SK-N-SH treated with all-trans-retinoic acid at 6 μM for 48 hours (cell line): ENCODE results near the gene JARID2.

ENCODE experiments used
- ATAC-seq: fragments of 200-7000 bp; cut with Tn5 transposase; 3 replicates; pipeline ENCODE4 v1.9.1; 2020; ENCODE audit warnings: mild to moderate bottlenecking, moderate library complexity
- ARNTL ChIP-seq: fragments of 450-650 bp; formaldehyde crosslinking; IDR thresholded peaks from 2 replicates; pipeline ENCODE4 v1.5.0; 2020; ENCODE audit warnings: low read depth, mild to moderate bottlenecking, moderate library complexity, borderline replicate concordance
- CSDC2 ChIP-seq: fragments of 250-450 bp; sonication (Bioruptor Pico); IDR thresholded peaks from 2 replicates; pipeline ENCODE4 v1.5.0; 2020; ENCODE audit warnings: mild to moderate bottlenecking, moderate library complexity
- ESRRG ChIP-seq: fragments of 250-450 bp; sonication (Bioruptor Pico); IDR thresholded peaks from 2 replicates; pipeline ENCODE4 v1.6.1; 2021; ENCODE audit warnings: mild to moderate bottlenecking
- GLIS3 ChIP-seq: fragments of 250-450 bp; sonication (Bioruptor Pico); IDR thresholded peaks from 2 replicates; pipeline ENCODE4 v1.5.0; 2020; ENCODE audit warnings: mild to moderate bottlenecking, moderate library complexity
- ISL1 ChIP-seq: fragments of 250-450 bp; sonication (Bioruptor Pico); IDR thresholded peaks from 2 replicates; pipeline ENCODE4 v2.1.2; 2022; ENCODE audit warnings: mild to moderate bottlenecking, moderate library complexity
- OSR1 ChIP-seq: fragments of 250-450 bp; sonication (Bioruptor Pico); IDR thresholded peaks from 2 replicates; pipeline ENCODE4 v1.8.0; 2022; ENCODE audit warnings: moderate library complexity, mild to moderate bottlenecking, inconsistent platforms
- PPARA ChIP-seq: fragments of 250-450 bp; sonication (Bioruptor Pico); IDR thresholded peaks from 2 replicates; pipeline ENCODE4 v1.5.0; 2020; ENCODE audit warnings: mild to moderate bottlenecking, borderline replicate concordance
- RARB ChIP-seq: fragments of 250-450 bp; sonication (Bioruptor Pico); IDR thresholded peaks from 2 replicates; pipeline ENCODE4 v1.8.0; 2021; ENCODE audit warnings: mild to moderate bottlenecking, moderate library complexity
- SNAI2 ChIP-seq: fragments of 250-450 bp; sonication (Bioruptor Pico); IDR thresholded peaks from 2 replicates; pipeline ENCODE4 v1.5.0; 2020; ENCODE audit warnings: mild to moderate bottlenecking, moderate library complexity
- TCF4 ChIP-seq: fragments of 250-450 bp; sonication (Bioruptor Pico); IDR thresholded peaks from 2 replicates; pipeline ENCODE4 v1.8.0; 2021; ENCODE audit warnings: mild to moderate bottlenecking, moderate library complexity, borderline replicate concordance
- TOX ChIP-seq: fragments of 250-450 bp; sonication (Bioruptor Pico); IDR thresholded peaks from 2 replicates; pipeline ENCODE4 v1.8.0; 2021; ENCODE audit warnings: mild to moderate bottlenecking, moderate library complexity, borderline replicate concordance
- ZC3H10 ChIP-seq: fragments of 250-450 bp; sonication (Bioruptor Pico); IDR thresholded peaks from 2 replicates; pipeline ENCODE4 v1.5.1; 2021; ENCODE audit warnings: mild to moderate bottlenecking, moderate library complexity
- ZFP3 ChIP-seq: fragments of 250-450 bp; sonication (Bioruptor Pico); IDR thresholded peaks from 2 replicates; pipeline ENCODE4 v1.5.0; 2020; ENCODE audit warnings: mild to moderate bottlenecking, moderate library complexity
- ZFP30 ChIP-seq: fragments of 450-650 bp; formaldehyde crosslinking; IDR thresholded peaks from 2 replicates; pipeline ENCODE4 v1.5.0; 2022; ENCODE audit warnings: mild to moderate bottlenecking, moderate library complexity
- ZNF565 ChIP-seq: fragments of 450-650 bp; formaldehyde crosslinking; conservative IDR thresholded peaks from 2 replicates; pipeline ENCODE4 v1.5.0; 2020; ENCODE audit warnings: low read depth, mild to moderate bottlenecking, moderate library complexity
- ZNF70 ChIP-seq: fragments of 450-650 bp; formaldehyde crosslinking; IDR thresholded peaks from 2 replicates; pipeline ENCODE4 v1.5.0; 2020; ENCODE audit warnings: mild to moderate bottlenecking, moderate library complexity
- ZNF8 ChIP-seq: fragments of 450-650 bp; formaldehyde crosslinking; IDR thresholded peaks from 2 replicates; pipeline ENCODE4 v1.5.0; 2020; ENCODE audit warnings: mild to moderate bottlenecking, moderate library complexity
- TF ChIP-seq, protein P1 (sequence below): fragments of 250-450 bp; sonication (Bioruptor Pico); IDR thresholded peaks from 2 replicates; pipeline ENCODE4 v1.5.0; 2020; ENCODE audit warnings: mild to moderate bottlenecking, moderate library complexity
- TF ChIP-seq, protein P2 (sequence below): fragments of 250-450 bp; sonication (Bioruptor Pico); IDR thresholded peaks from 2 replicates; pipeline ENCODE4 v1.8.0; 2021; ENCODE audit warnings: low read depth, mild to moderate bottlenecking, moderate library complexity, borderline replicate concordance
- TF ChIP-seq, protein P3 (sequence below): fragments of 250-450 bp; sonication (Bioruptor Pico); IDR thresholded peaks from 2 replicates; pipeline ENCODE4 v1.5.1; 2020; ENCODE audit warnings: low read depth, mild to moderate bottlenecking, moderate library complexity
- TF ChIP-seq, protein P4 (sequence below): fragments of 250-450 bp; sonication (Bioruptor Pico); IDR thresholded peaks from 2 replicates; pipeline ENCODE4 v1.8.0; 2020; ENCODE audit warnings: mild to moderate bottlenecking, moderate library complexity, borderline replicate concordance

JARID2 gene

DNA sequence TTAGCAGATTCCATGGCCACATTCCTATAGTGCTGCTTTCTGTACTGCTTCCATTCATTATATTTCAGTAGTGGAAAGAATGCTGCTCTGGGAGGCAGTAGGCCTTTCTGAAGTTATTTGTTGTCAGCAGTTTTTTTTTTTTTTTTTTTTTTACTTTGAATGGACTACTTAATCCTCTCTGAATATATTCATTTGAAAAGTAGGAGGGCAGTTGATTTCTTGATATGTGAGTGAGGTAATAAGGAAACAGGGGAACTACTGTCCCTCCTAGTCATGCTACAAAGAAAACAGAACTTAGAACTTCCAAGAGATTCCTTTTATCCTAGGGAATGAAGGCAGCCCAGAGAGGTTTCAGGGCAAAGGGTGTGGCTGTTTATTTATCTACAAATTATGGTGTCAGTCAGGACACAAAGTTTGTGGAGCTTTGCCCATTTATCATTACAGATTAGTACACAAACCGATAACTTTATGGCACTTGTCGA is 155.9 kb downstream of the JARID2 start (continued):
- TF ChIP-seq ZNF565 (CRISPR knock-in tag) (no peak), RARB (CRISPR knock-in tag) (no peak), CSDC2 (no peak), ZC3H10 (CRISPR knock-in tag) (no peak)

DNA sequence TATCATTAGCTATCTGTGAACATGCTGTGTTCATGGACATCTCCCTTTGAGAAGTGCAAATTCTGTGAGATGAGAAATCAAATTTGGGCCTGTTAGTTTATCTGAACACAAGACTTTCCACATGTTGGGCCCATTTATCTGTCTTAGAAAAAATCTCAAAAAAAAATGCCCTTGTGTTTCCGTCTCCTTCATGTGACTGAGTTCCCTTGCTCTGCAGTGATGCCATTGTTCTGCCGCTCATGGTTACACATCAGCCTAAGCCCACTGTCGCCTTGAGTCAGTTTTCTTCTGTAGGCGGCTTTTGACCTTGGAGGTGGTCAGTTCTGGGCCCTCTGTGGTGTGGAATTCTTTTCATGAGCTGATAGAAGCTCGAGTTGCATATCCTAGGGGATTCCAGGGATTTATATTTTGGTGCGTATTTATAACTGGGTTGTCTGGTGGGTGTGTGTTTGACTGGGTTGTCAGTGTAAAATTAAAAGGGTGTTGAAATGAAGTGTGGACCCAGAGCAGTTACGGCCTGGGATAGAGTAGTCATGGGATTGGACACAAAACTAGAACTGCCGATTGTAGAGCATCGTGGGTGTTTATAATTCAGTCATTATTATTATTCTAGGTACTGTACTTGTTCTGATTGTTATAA is 156.7 kb downstream of the JARID2 start:
- TF ChIP-seq, protein P1, sequence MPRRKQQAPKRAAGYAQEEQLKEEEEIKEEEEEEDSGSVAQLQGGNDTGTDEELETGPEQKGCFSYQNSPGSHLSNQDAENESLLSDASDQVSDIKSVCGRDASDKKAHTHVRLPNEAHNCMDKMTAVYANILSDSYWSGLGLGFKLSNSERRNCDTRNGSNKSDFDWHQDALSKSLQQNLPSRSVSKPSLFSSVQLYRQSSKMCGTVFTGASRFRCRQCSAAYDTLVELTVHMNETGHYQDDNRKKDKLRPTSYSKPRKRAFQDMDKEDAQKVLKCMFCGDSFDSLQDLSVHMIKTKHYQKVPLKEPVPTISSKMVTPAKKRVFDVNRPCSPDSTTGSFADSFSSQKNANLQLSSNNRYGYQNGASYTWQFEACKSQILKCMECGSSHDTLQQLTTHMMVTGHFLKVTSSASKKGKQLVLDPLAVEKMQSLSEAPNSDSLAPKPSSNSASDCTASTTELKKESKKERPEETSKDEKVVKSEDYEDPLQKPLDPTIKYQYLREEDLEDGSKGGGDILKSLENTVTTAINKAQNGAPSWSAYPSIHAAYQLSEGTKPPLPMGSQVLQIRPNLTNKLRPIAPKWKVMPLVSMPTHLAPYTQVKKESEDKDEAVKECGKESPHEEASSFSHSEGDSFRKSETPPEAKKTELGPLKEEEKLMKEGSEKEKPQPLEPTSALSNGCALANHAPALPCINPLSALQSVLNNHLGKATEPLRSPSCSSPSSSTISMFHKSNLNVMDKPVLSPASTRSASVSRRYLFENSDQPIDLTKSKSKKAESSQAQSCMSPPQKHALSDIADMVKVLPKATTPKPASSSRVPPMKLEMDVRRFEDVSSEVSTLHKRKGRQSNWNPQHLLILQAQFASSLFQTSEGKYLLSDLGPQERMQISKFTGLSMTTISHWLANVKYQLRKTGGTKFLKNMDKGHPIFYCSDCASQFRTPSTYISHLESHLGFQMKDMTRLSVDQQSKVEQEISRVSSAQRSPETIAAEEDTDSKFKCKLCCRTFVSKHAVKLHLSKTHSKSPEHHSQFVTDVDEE (CRISPR knock-in tag) = no peak
- no peak for TF ChIP-seq ESRRG (CRISPR knock-in tag)
- no peak for TF ChIP-seq TCF4 (CRISPR knock-in tag)
- TF ChIP-seq CSDC2 = no peak
- TF ChIP-seq ARNTL = no peak
- no peak for TF ChIP-seq SNAI2 (CRISPR knock-in tag)
- TF ChIP-seq ZFP30 = no peak
- TF ChIP-seq RARB (CRISPR knock-in tag) = no peak
- no peak for TF ChIP-seq ZNF565 (CRISPR knock-in tag)
- no peak for TF ChIP-seq ZNF70 (CRISPR knock-in tag)
- ATAC-seq = no peak

DNA sequence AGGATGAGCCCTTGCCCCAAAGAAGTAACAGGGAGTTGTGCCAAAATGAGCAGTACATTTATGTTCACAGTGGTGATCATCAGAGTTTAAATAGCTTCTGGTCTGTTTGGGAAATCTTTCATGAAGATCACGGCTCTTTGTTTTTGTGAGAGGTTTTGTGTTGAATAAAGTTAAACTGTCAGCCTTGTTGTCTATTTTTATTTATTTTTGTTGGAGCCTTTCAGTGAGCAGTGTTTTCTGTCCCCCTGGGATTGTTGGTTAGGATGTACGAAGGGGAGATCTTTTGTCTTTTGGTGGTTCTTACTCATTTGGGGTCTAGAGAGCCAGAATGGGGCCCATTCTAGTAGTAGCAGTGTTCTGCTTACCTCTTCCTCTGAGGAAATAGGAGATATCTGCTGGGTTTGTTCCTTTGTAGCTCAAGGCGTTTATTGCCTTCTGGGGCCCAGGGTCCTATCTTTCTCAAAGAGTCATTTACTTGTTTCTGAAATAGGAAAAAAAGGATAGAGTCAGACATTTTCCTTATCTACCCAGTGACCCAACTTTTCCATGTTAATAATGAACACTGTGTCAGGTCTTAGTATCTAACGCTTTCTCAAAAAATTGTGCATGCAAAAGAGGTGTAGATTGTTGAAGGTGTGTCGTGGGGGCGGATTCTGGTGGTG is 157.4 kb downstream of the JARID2 start:
- no peak for ATAC-seq
- TF ChIP-seq ZNF8 (no peak), ESRRG (CRISPR knock-in tag) (no peak)
- TF ChIP-seq, protein P2, sequence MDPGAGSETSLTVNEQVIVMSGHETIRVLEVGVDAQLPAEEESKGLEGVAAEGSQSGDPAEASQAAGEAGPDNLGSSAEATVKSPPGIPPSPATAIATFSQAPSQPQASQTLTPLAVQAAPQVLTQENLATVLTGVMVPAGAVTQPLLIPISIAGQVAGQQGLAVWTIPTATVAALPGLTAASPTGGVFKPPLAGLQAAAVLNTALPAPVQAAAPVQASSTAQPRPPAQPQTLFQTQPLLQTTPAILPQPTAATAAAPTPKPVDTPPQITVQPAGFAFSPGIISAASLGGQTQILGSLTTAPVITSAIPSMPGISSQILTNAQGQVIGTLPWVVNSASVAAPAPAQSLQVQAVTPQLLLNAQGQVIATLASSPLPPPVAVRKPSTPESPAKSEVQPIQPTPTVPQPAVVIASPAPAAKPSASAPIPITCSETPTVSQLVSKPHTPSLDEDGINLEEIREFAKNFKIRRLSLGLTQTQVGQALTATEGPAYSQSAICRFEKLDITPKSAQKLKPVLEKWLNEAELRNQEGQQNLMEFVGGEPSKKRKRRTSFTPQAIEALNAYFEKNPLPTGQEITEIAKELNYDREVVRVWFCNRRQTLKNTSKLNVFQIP (CRISPR knock-in tag) = no peak
- TF ChIP-seq, protein P3, sequence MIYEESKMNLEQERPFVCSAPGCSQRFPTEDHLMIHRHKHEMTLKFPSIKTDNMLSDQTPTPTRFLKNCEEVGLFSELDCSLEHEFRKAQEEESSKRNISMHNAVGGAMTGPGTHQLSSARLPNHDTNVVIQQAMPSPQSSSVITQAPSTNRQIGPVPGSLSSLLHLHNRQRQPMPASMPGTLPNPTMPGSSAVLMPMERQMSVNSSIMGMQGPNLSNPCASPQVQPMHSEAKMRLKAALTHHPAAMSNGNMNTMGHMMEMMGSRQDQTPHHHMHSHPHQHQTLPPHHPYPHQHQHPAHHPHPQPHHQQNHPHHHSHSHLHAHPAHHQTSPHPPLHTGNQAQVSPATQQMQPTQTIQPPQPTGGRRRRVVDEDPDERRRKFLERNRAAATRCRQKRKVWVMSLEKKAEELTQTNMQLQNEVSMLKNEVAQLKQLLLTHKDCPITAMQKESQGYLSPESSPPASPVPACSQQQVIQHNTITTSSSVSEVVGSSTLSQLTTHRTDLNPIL (CRISPR knock-in tag) = no peak

DNA sequence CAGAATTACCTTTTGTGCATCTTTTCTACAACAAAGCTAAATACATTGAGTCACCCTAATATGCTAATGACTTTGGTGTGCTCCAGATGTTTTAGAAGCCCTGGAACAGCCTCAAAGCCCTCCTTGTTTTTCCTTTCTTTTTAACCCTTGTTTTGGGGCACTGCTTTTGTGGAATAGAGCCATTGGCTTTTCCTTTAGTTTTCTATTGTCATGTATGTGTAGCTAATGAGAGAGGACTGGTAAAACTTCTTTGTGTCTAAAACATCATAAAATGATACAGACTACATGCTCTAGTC is 158.8 kb downstream of the JARID2 start:
- TF ChIP-seq ZFP30 = no peak
- TF ChIP-seq ARNTL = no peak
- no peak for TF ChIP-seq ZFP3 (CRISPR knock-in tag)
- TF ChIP-seq ZNF8 = no peak
- TF ChIP-seq, protein P1 (CRISPR knock-in tag) = no peak
- no peak for TF ChIP-seq ZNF70 (CRISPR knock-in tag)
- TF ChIP-seq RARB (CRISPR knock-in tag) = no peak
- no peak for TF ChIP-seq ESRRG (CRISPR knock-in tag)
- TF ChIP-seq OSR1 (CRISPR knock-in tag) = no peak
- TF ChIP-seq TCF4 (CRISPR knock-in tag) = no peak
- no peak for TF ChIP-seq TOX (CRISPR knock-in tag)
- TF ChIP-seq GLIS3 = no peak
- TF ChIP-seq CSDC2 = no peak
- TF ChIP-seq ZC3H10 (CRISPR knock-in tag) = no peak
- TF ChIP-seq PPARA (CRISPR knock-in tag) = no peak
- no peak for TF ChIP-seq ISL1 (CRISPR knock-in tag)
- TF ChIP-seq, protein P4, sequence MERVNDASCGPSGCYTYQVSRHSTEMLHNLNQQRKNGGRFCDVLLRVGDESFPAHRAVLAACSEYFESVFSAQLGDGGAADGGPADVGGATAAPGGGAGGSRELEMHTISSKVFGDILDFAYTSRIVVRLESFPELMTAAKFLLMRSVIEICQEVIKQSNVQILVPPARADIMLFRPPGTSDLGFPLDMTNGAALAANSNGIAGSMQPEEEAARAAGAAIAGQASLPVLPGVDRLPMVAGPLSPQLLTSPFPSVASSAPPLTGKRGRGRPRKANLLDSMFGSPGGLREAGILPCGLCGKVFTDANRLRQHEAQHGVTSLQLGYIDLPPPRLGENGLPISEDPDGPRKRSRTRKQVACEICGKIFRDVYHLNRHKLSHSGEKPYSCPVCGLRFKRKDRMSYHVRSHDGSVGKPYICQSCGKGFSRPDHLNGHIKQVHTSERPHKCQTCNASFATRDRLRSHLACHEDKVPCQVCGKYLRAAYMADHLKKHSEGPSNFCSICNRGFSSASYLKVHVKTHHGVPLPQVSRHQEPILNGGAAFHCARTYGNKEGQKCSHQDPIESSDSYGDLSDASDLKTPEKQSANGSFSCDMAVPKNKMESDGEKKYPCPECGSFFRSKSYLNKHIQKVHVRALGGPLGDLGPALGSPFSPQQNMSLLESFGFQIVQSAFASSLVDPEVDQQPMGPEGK (CRISPR knock-in tag) = no peak
- TF ChIP-seq, all 23 proteins: peak for 0

More for the DNA sequence above, 158.8 kb downstream of the JARID2 start:
- no peak for ATAC-seq
